Neural cell (in vitro differentiated cells): Measurements from ENCODE around the gene ENSA.

Experiments used
- EZH2 ChIP-seq: fragments of 200-600, 300-800 bp; shearing (Covaris generic), sonication (generic); IDR thresholded peaks from 2 replicates; pipeline ENCODE4 v1.6.1; 2014; ENCODE audit warnings: antibody characterized with exemption, low read length, borderline replicate concordance, mild to moderate bottlenecking; ENCODE audit not compliant: insufficient read depth, poor library complexity, severe bottlenecking
- MXI1 ChIP-seq: fragments of 450-650 bp; conservative IDR thresholded peaks from 2 replicates; pipeline ENCODE4 v1.6.1; 2014; ENCODE audit warnings: antibody characterized with exemption, mild to moderate bottlenecking; ENCODE audit not compliant: poor library complexity, severe bottlenecking
- POLR2AphosphoS5 ChIP-seq: IDR thresholded peaks from 2 replicates; pipeline ENCODE4 v1.6.1; 2012
- SMC3 ChIP-seq: fragments of 450-650 bp; conservative IDR thresholded peaks from 2 replicates; pipeline ENCODE4 v1.6.1; 2014; ENCODE audit warnings: antibody characterized with exemption, mild to moderate bottlenecking, moderate library complexity; ENCODE audit not compliant: poor library complexity
- TAF1 ChIP-seq: IDR thresholded peaks from 2 replicates; pipeline ENCODE4 v1.6.1; 2012; ENCODE audit warnings: low read depth
- TF ChIP-seq, protein P1 (sequence below): fragments of 450-650 bp; IDR thresholded peaks from 2 replicates; pipeline ENCODE4 v1.5.1; 2014; ENCODE audit warnings: antibody characterized with exemption, mild to moderate bottlenecking, moderate library complexity; ENCODE audit not compliant: poor library complexity, severe bottlenecking

DNA sequence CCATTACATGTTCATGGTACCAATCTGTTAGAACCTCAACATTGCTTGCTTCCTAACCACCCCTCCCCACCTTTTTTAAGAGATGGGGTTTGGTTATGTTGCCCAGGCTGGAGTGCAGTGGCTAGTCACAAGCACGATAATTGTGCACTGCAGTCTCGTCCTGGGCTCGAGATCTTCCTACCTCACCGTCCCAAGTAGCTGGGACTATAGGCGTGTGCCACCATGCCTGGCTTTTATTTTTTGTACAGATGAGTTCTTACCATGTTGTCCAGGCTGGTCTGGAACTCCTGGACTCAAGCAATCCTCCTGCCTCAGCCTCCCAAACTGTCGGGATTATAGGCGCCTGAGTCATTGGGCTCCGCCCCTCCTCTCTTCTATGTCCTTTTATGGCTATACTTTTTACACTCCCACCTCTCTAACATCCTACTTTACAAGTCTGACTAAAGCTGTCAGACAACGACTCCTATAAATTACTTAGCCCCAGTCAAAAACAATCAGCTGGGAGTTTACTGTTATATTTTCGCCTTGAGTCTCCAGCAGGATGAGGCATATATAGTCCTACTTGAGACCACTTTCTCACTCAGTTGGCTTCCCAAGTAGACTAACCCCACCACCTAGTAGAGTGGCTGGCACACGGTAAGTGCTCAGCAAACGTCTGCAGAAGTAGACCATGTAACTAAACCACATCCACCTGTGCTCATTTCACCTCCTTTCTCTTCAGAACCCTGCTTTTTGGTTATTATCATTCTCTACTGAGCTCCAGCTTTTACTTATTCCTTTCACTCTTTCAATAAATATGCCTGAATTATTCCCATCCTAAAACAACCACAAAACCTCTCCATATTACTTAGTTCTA is 13.8 kb downstream of the ENSA start:
- TF ChIP-seq POLR2AphosphoS5 = no peak
- TF ChIP-seq, protein P1, sequence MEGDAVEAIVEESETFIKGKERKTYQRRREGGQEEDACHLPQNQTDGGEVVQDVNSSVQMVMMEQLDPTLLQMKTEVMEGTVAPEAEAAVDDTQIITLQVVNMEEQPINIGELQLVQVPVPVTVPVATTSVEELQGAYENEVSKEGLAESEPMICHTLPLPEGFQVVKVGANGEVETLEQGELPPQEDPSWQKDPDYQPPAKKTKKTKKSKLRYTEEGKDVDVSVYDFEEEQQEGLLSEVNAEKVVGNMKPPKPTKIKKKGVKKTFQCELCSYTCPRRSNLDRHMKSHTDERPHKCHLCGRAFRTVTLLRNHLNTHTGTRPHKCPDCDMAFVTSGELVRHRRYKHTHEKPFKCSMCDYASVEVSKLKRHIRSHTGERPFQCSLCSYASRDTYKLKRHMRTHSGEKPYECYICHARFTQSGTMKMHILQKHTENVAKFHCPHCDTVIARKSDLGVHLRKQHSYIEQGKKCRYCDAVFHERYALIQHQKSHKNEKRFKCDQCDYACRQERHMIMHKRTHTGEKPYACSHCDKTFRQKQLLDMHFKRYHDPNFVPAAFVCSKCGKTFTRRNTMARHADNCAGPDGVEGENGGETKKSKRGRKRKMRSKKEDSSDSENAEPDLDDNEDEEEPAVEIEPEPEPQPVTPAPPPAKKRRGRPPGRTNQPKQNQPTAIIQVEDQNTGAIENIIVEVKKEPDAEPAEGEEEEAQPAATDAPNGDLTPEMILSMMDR = no peak
- no peak for TF ChIP-seq MXI1
- TF ChIP-seq EZH2 = no peak
- no peak for TF ChIP-seq TAF1
- TF ChIP-seq SMC3 = no peak
